HG03354 (cell line): Measurements from ENCODE around the gene GFAP.
A peak's percentile ranks its signal among the peaks of the same experiment; 100 is the strongest.

Source experiments
- ATAC-seq: cut with Tn5 transposase; IDR thresholded peaks from one replicate; pipeline ENCODE4 v1.9.1; 2021; ENCODE audit warnings: mild to moderate bottlenecking; ENCODE audit not compliant: unreplicated experiment, poor library complexity, severe bottlenecking

The GFAP gene

GRCh38 chr17:44903012-44903685 lies 12.2 kb downstream of the GFAP start:
- no peak for ATAC-seq

DNA sequence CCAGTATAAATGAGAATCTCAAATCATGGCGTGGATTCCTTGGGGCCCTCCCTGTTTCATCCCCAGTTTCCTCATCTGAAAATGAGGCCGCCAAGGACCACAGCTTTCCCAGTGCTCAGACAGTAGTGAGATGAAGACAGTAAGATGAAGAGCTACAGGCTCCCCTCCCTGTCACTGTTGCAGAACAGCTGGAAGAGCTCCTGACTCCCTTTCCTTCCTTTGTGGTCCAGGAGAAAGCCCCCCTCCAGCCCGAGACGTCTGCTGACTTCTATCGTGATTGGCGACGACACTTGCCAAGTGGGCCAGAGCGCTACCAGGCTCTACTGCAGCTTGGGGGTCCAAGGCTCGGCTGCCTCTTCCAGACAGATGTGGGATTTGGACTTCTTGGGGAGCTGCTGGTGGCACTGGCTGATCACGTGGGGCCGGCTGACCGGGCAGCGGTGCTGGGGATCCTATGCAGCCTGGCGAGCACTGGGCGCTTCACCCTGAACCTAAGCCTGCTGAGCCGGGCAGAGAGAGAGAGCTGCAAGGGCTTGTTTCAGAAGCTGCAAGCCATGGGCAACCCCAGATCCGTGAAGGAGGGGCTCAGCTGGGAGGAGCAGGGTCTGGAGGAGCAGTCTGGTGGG lies 13.1 kb downstream of the GFAP start:
- no peak for ATAC-seq

- ATAC-seq: no peak
These were observed 13.8 kb downstream of the GFAP start for GRCh38 chr17:44901411-44901921.

DNA sequence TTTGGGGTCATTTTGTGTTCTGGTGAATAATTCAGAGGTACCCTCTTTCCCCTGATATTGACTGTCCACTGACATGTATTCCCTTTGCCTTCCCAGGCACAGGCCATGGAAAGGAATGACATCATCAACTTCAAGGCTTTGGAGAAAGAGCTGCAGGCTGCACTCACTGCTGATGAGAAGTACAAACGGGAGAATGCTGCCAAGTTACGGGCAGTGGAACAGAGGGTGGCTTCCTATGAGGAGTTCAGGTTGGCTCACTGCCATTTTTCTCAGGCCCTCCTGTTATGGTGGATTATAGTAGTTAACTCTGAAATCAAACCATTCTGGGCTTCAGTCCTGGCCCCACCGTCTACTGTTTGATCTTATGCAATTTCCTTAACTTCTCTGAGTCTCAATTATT lies 14.4 kb downstream of the GFAP start:
- ATAC-seq: no peak

DNA sequence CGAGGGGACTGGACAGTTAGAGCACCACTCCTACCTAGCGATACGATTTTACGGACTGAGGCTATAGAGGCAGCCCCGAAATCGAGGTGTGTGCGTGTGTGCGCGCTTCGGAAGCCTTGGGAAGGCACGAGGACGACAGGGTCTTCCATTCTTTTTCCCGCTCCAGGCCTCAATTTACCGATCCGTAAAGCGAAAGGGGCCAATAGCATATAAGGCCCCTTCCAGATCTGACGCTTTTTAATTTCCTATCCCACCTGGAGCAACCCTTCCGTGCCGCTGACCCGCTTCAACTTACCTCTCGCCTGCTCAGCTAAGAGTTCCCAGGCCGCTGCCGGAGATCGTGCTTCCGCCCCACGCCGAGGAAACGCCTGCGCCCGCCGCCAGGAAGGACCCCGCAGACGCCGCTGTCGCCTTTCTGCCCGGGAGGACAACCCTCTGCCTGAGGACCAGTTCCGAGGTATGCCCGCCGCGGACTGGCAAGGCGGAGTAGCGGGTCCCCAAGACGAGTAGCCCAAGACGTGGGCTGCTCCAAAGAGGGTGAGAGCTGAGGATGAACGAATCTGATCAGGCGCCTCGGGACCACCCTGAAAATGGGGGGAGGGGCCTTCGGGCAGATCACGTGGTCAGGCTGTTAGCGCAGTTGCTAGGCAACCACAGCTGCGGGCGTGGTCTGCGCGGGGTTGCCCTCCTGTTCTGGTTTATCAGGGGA lies 16.1 kb downstream of the GFAP start, which contains the start of gene EFTUD2:
TSS of gene EFTUD2 (minus strand) at position 372 of the 709 bp plus-strand sequence. CDS start 4,924 bp downstream, outside the sequence.
- peak; percentile 83 for ATAC-seq

- ATAC-seq: no peak
These were observed 16.6 kb downstream of the GFAP start for GRCh38 chr17:44898768-44899073.

DNA sequence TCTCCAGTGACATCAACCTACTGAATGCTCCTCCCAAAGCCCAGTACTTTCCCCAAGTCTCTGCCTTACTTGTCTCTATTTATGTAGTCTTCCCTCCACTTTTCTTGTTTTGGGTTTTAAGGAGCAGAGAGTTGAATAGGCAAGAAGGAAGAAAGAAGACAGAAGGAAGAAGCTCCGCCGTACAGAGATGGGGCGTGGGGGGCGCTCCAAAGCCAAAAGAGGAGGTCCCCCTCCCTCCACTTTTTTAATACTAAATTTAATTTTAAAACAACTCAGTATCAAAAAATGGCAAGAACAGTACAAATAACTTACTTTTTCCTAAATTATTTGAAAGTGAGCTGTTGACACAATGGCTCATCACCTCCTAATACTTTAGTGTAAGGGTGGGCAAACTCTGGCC lies 20.7 kb downstream of the GFAP start:
- no peak for ATAC-seq

DNA sequence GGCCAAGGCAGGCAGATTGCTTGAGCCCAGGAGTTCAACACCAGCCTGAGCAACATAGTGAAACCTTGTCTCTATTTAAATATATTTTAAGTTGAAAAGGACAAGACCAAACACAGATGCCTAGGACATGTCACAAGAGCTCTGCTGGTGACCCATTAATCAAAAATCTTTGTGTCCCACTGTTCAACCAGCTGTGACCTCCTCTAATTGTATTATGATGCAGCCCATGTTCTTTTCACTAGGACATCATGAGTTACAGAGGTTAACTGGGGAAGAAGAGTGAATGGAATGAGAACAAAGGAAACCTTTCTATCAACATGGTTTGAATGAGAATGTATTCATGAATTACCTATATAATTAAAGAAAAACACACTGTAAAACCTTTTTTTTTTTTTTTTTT lies 23.1 kb downstream of the GFAP start:
- ATAC-seq: no peak

- no peak for ATAC-seq
These were observed 26.3 kb downstream of the GFAP start for GRCh38 chr17:44889003-44889402.

DNA sequence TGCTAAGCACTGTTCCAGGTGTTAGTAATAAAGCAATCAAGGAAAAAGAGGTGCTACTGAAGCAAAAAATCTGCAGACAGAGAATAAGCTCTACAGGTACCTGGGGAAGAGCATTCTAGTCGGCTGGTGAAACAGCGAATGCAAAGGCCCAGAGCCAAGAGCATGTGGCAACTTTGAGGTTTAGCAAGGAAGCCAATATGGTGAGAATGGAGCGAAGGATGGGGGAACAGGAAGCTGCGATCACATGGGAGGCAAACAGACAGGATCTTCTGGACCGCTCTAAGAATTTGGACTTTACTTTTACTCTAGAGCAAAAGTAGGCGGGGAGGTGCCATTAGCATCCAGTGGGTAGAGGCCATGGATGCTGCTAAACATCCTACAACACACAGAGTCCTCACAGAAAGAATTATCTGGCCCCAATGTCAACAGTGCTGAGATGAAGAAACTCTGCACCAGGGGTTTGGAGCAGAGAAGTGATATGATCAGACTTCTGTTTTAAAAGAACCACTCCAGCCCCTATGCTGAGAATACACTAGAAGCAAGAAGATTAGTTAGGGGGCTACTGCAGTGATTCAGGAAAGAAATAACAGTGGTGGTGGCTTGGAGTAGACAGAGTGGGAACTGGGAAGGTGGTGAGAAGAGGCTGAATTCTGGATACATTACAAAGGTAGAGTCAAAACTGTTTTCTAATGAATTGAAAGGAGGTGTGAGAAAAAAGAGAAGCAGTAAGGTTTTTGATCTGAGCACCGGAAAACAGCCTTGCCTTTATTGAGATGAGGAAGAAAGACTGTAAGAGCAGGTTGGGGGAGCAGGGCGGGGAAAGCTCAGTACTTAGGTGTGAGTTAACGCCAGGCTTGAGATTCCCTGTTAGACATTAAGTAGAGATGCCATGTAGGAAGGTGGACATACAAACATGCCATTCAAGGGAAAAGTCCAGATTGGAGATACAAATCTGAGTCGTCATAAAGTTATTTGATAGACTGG lies 27.0 kb downstream of the GFAP start:
- no peak for ATAC-seq

- ATAC-seq: no peak
These were observed 28.3 kb downstream of the GFAP start for GRCh38 chr17:44887016-44887415.

GRCh38 chr17:44884941-44885340 lies 30.4 kb downstream of the GFAP start:
- ATAC-seq: no peak

- ATAC-seq: no peak
These were observed 34.2 kb downstream of the GFAP start for GRCh38 chr17:44881145-44881544.

DNA sequence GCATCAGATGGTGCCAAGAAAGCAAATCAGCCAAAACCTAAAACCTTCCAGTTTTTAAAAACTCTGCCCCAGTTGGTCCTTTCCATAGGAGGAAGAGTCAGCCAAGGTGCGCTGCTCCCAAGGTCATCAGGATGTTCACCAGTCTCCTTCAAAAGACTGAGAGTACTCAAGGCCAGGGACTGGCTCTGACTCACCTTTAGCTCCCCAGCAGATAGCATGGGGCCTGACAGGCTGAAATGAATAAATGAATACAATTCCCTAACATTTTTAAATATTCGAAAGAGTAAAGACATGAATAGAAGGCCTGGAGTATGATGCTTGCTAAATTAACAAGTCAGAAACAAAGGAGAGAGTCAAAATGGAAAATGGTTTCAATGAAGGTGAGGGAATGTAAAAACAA lies 35.2 kb downstream of the GFAP start:
- ATAC-seq: no peak

DNA sequence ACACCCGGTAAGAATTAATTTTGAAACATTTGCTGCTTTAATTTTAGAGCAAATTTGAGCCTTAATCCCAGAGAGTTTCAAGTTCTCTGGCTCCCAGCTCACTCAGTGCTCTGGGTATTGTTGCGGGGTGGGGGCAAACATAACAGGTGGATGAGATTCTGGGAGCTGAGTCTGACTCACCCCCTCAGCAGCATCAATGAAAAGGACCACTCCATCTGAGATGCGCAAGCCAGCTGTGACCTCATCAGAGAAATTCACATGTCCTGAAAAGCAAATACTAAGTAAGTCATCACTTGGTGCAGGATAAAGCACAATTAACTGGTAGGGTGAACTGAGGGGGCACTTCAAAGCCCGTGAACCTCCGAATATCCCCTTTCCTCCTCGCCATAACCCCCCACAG lies 35.9 kb downstream of the GFAP start:
- no peak for ATAC-seq

GRCh38 chr17:44878627-44879221 lies 36.6 kb downstream of the GFAP start:
- no peak for ATAC-seq

DNA sequence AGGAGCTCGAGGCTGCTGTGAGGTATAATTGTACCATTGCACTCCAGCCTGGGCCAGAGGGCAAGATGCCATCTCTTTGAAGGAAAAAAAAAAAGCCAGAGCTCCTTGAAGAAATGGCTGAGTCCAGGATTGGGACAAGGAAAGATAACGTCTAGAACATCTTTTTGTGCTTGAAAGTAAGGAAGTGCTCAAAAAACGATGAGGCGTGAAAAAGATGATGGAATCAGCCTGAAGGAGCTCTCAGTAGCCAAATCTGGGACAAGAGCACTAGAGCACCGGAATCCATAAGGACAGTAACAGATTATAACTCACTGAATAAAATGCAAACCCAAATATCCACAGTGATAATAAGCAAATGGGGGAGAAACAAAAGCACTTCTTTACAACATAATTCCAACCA lies 38.2 kb downstream of the GFAP start:
- no peak for ATAC-seq

DNA sequence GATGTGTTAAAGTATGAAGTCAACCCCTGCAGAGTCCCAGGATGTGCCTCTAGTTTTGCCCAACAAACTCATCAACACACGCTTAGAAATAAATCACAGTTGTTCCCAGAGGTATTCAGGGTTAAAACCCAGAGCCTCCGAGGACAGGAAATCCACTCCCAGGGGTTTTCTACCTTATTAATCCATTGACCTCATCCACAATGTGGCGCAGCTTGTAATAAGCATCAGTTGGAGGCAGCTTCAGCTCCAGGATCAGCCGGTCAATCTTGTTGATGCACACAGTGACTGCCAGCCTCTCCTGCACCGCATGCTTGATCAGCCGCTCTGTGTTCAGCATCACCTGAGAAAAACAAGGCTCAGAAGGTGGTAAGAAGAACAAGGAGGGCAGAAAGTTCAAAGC lies 39.5 kb downstream of the GFAP start:
- ATAC-seq: no peak

GRCh38 chr17:44872131-44872768 lies 43.0 kb downstream of the GFAP start:
- no peak for ATAC-seq
